ENCODE results near the gene SIL1.
A peak's percentile ranks its signal among the peaks of the same experiment; 100 is the strongest.
"Not testable (repeated sequence)": the region's sequence is repeated elsewhere in the genome, so short reads cannot be mapped to it uniquely, and the experiment has no call there.

SIL1 gene

GRCh38 chr5:139196296-139196956 lies 1.7 kb downstream of the SIL1 start:
- DNase-seq: no peak

DNA sequence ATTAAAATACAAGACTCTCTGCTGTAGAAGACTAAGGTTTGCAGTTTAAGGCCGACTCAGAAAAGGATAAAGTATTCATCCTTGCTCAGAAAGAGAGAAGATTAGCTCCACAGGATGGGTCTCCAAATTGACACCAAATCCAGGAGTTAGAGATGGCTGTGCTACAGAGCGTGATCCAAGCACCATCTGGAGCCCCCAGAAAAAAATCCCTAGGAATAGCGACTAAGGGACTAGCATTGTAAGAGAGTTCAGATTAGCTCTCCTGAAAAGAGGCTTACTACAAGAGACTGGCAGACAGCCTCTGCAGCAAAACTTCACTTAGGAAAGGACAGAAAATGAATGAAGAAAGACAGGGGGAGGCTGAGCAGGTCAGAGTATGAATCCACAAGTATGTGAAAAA lies 3.7 kb downstream of the SIL1 start:
- DNase-seq: no peak

DNA sequence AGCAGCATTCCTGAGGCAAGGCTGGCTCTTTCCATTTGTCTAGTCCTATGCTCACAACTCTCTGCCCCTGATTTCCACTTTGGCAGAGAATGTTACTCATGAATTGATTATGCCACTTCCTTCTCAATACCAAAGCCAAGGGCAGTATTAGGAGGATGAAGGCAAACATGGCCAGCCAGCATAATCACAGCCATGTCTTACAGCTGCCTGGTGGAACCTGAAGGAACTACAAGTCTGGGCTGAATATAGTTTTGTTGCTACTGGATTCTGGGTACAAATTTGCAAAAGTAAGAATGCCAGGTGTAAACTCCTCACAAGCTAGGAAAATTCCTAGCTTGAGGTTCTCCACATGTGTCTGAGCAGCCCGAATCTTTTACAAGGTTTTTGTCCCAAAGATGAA lies 4.2 kb downstream of the SIL1 start:
- no peak for DNase-seq

- not testable (repeated sequence) for DNase-seq
Measured at GRCh38 chr5:139192906-139193305, 5.3 kb downstream of the SIL1 start.

GRCh38 chr5:139191954-139192353 lies 6.2 kb downstream of the SIL1 start:
- not testable (repeated sequence) for DNase-seq

DNA sequence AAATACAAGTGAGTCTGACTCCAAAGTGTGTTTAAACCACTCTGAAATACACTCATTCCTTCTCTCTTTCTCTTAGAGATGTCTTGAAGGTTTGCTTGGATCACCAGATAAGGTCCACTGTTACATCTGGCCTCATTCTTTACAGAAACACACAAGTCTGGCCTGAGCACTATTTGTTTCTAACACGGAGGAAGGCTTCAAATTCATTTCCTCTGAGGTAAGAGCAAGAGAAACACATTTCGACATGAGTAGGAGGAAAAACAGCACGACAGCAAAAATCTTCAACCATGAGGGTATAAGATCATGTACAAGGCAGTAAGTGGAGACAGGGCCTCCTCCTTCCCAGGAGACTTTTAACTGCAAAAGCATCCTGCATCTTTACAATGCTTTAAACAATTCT lies 8.0 kb downstream of the SIL1 start:
- DNase-seq: no peak

- no peak for DNase-seq
Measured at GRCh38 chr5:139188558-139189270, 9.5 kb downstream of the SIL1 start.

- no peak for DNase-seq
Measured at GRCh38 chr5:139186752-139187326, 11.3 kb downstream of the SIL1 start.

DNA sequence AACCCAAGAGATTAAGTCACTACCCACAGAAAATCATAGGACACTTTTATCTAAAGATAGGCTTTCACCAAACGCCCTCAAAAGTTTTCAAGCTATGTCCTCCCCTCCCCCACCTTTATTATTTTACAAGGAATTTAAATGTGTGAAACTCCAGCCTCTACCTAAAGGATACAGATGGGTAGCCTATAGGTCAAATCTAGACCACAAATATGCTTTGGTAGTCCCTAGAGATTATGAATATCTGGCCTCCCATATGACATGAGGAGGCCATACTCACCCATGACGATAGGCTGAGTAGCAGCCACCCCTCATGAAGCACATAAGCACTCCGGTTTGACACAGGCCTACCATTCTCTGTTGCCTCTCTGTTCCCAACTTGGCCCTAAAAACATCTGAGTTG lies 11.9 kb downstream of the SIL1 start:
- no peak for DNase-seq

DNA sequence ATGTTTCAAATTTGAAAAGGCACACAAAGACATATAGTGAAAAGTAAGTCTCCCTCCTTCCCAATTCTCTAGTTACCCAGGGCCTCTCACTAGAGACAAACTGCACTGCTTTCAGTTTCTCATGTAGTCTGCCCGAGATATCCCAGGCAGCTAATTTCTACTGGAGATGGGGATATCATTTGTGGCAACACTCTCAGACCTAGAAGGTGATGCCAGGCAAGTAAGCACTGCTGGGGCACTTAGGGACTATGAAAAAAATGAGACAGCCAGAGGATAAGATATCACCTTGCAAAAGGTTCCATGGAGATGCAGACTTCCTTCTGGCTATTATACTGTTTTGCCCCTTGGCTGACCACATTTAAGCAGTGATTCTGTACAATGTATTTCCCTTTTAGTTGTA lies 12.6 kb downstream of the SIL1 start:
- DNase-seq: no peak

- no peak for DNase-seq
Measured at GRCh38 chr5:139183502-139183901, 14.7 kb downstream of the SIL1 start.

DNA sequence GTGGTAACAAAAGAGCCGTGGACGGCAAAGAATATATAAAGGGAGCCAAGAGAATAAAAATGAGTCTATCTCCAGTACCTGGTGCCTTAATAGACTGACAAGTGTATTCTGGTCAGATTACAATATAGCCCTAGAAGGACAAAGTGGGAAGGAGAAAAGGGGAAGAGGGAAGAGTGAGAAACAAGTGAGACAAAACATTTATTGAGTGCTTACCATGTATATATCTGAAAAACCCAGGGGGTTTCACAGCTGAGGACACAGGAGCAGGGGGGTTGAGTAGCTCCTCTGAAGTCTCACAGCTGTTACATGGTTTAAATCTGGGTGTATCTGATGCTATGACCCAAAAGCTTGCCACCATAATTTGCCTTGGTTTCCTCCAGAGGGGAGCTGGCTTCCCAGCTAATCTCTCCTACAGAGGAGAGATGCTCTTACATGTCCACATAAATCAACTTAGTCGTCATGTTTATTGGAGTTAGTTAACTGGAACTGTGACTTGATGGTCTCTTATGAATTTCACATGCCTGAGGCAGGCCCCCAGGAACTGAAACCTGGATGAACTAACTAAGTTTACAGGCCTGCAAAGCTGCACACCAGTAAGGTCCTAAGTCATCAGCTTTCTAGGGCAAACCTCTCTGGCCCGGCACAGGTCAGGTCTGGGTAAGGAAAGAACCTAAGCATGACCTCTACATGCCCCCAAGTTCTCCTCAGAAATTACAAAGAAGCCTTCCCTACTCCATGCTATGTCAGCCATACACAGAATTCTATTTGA lies 15.5 kb downstream of the SIL1 start:
- no peak for DNase-seq

GRCh38 chr5:139181835-139182452 lies 16.2 kb downstream of the SIL1 start:
- no peak for DNase-seq

DNA sequence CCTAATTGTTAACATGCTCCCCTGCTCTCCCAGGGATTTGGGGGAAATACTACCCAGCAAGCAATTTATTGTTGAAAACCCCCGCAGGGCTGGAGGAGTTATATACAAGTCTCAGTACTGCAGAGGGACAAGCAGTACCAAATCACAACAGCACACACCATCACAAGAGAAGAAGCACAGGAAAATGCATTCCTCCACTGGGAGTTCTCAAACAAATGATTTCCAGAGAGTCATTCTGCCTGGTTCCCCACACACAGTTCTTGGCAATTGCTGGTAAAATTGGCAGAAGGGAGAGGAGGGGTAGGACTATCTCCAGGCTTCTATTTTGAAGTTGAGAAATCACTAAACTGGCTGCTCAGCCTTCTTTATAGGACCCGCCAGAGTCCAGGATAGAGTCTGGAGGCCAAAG lies 16.8 kb downstream of the SIL1 start:
- no peak for DNase-seq

DNA sequence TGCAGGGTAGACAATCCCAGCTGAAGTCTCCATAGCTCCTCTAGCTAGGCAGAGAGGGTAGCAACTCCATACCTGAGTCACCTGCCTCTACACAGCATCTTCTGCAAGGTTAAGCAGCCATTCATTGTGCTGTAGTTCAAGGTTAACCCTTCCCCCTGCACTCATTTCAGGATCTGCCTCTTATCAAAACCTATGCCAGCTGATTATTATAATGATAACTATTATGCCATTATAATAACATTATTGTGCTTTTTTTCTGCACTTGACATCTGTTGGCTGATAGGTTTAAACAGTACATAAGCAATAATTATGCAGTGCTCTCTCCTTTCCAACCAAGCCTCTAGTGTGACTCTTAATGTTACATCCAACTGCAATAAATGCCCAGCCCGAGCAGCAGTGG lies 17.3 kb downstream of the SIL1 start:
- DNase-seq: no peak

- DNase-seq: not testable (repeated sequence)
Measured at GRCh38 chr5:139179778-139180513, 18.2 kb downstream of the SIL1 start.

- DNase-seq: no peak
Measured at GRCh38 chr5:139178935-139179334, 19.2 kb downstream of the SIL1 start.

DNA sequence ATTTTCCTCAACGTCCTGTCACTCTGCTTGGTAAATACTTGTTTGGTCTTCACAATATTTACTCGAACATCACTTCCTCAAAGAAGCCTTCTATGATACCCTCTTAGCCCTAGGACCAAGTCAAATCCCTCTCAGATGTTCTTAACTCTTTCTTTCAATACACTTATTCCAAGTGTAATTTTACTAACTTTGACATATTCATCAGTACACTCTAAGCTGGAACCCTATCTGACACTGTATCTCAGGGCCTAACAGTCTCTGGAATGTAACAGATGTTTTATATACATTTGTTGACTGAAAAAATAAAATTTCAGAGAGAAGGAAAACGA lies 19.6 kb downstream of the SIL1 start:
- DNase-seq: no peak

- peak; percentile 33 for DNase-seq
Measured at GRCh38 chr5:139177809-139178588, 20.2 kb downstream of the SIL1 start.

DNA sequence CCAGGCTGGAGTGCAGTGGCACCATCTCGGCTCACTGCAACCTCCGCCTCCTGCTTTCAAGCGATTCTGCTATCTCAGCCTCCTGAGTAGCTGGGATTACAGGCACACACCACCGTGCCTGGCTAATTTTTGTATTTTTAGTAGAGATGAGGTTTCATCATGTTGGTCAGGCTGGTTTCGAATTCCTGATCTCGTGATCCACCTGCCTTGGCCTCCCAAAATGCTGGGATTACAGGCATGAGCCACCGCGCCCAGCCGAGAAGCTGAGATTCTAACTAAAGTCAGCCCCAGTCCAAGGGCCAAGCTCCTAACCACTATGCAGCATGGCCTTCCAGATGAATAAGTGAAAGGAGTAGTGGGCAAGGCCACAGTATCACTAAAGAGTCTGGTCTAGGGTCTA lies 20.9 kb downstream of the SIL1 start:
- not testable (repeated sequence) for DNase-seq

- not testable (repeated sequence) for DNase-seq
Measured at GRCh38 chr5:139174382-139174781, 23.8 kb downstream of the SIL1 start.
